Sigmoid colon (tissue), 7 donors: ENCODE results near the gene SLC12A4. TPM values are rescaled to one million over a fixed set of nuclear protein-coding genes. Genes with fewer than 3 reads are reported as not detected.
"Not testable (repeated sequence)": the region's sequence is repeated elsewhere in the genome, so short reads cannot be mapped to it uniquely, and the experiment has no call there.

Experiments used
- DNase-seq: peaks from one replicate; pipeline ENCODE4 v3.0.0-alpha.2; 2019
- H3K27ac ChIP-seq, 4 donors: fragments of 200-600 bp; sonication (generic); one replicate each; pipeline ENCODE4 v1.5.1; 2016 to 2019; ENCODE audit warnings: mild to moderate bottlenecking in 1 of 4
- H3K27me3 ChIP-seq, 3 donors: fragments of 200-600 bp; sonication (generic); one replicate each; pipeline ENCODE4 v1.5.1; 2019; ENCODE audit warnings: mild to moderate bottlenecking in 1 of 3
- H3K36me3 ChIP-seq, 4 donors: fragments of 200-600 bp; sonication (generic); one replicate each; pipeline ENCODE4 v1.5.1; 2016 to 2019
- H3K4me1 ChIP-seq, 4 donors: fragments of 200-600 bp; sonication (generic); one replicate each; pipeline ENCODE4 v1.5.1; 2017 to 2019
- H3K4me3 ChIP-seq, 4 donors: fragments of 200-600 bp; sonication (generic); one replicate each; pipeline ENCODE4 v1.5.1; 2017 to 2019; ENCODE audit warnings: mild to moderate bottlenecking in 2 of 4, moderate library complexity in 1 of 4
- H3K9me3 ChIP-seq, 4 donors: fragments of 200-600 bp in 3 of 4; sonication (generic) in 3 of 4; one replicate each; pipeline versions ENCODE4 v1.5.1 to v1.6.1; 2013 to 2019
- CTCF ChIP-seq, 4 experiments: fragments of 450-650 bp in 3 of 4; fragments of 200-600 bp in 1 of 4; IDR thresholded peaks; one replicate each; pipeline ENCODE4 v1.5.1; 2016 to 2019; ENCODE audit warnings: antibody characterized with exemption in 4 of 4, mild to moderate bottlenecking in 3 of 4, moderate library complexity in 2 of 4
- EP300 ChIP-seq, 4 donors: sonication (generic); formaldehyde crosslinking; IDR thresholded peaks; one replicate each; pipeline ENCODE4 v1.6.1; 2017; ENCODE audit warnings: antibody characterized with exemption in 4 of 4
- POLR2A ChIP-seq, 2 donors: fragments of 450-650 bp; IDR thresholded peaks; one replicate each; pipeline ENCODE4 v1.6.1; 2016; ENCODE audit warnings: antibody characterized with exemption in 2 of 2, mild to moderate bottlenecking in 2 of 2, moderate library complexity in 2 of 2
- POLR2AphosphoS5 ChIP-seq, 4 donors: sonication (generic); formaldehyde crosslinking; IDR thresholded peaks; one replicate each; pipeline ENCODE4 v1.6.1; 2017; ENCODE audit warnings: antibody characterized with exemption in 4 of 4
- WGBS, 2 donors: extraction: QIAGEN DNeasy Blood & Tissue Kit; methylation state at CpG; one replicate each; pipeline ENCODE4 v1.1.7; 2013; 5-methylcytosine and 5-hydroxymethylcytosine counted together
- intact Hi-C: fragments of 100-400 bp; cut with DNase I; formaldehyde crosslinking; loops from one replicate; pipeline ENCODE4 v1.15.1; 2023
- polyA plus RNA-seq, 3 donors: library from polyadenylated mRNA; stranded (reverse); fragments of 200-250 nt; gene quantifications; one replicate each; pipeline ENCODE4 v1.2.3, GENCODE V29; 2013
- total RNA-seq, 4 donors: library from RNA; depleted of rRNA; stranded (reverse); fragments of >200 nt; gene quantifications; one replicate each; pipeline ENCODE4 v1.1.0, GENCODE V29; 2016
- donor health status: healthy with polysubstance abuse.
- donor health status: Bipolar disorder and iron deficiency.
- donor health status: healthy.

Gene SLC12A4
- total and polyA plus RNA-seq, 7 donors = 3.0 to 77.0 (median 27.6) TPM

DNA sequence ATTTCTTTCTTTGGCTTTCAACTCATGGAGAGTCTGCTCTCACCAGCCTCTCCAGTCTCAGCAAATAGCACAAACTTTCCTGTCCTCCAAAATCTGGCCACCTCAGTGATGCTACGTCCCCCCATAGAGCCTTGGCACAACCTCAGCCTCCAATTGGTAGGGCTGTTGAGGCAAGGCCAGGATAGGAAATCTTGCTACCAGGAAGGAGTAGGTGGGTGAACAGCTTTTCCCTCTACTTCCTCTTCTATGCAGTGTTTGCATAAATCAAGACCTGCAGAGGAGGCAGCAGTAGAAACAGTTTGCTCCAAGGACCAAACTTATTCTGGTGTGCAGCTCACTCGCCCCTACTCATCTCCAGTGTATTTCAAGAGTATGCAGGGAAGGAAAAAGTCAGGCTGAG, 31.5 kb upstream of the SLC12A4 start:
- intact Hi-C loops = no loop called here
- no peaks in the 10 kb centered on the region for H3K4me1 ChIP-seq
- DNase-seq = no peak
- H3K27ac ChIP-seq = peak overlapping the region; percentile 9 to 61 (median 38)
- H3K36me3 ChIP-seq = no peaks in the 10 kb centered on the region
- WGBS, 2 donors = 43 to 67% methylated on average over 2 of the region's 2 CpGs
- no peak overlapping the region for H3K4me3 ChIP-seq
- TF ChIP-seq CTCF (IDR thresholded peaks at IDR 0.05) (no peak), POLR2A (IDR thresholded peaks at IDR 0.05) (no peak), EP300 (IDR thresholded peaks at IDR 0.05) (no peak), POLR2AphosphoS5 (IDR thresholded peaks at IDR 0.05) (no peak)
- H3K27me3 ChIP-seq = no peaks in the 10 kb centered on the region
- H3K9me3 ChIP-seq = no peaks in the 10 kb centered on the region

GRCh38 chr16:67998779-67999688, 30.6 kb upstream of the SLC12A4 start, which contains the start of gene DPEP2:
Gene DPEP2, minus strand, starts transcription at chr16:67999484. Its CDS starts 6,272 bp downstream, at chr16:67993212.
- DNase-seq, H3K4me1 ChIP-seq, H3K36me3 ChIP-seq, H3K9me3 ChIP-seq, H3K27me3 ChIP-seq, intact Hi-C loops: not testable (repeated sequence)
- WGBS, 2 donors = 44 to 70% methylated on average over 18 of the region's 18 CpGs
- Histone ChIP-seq H3K4me3 (peak within 1 kb of the TSS in 2 of 4 donors; percentile 4 to 12), H3K27ac (peak within 1 kb of the TSS; percentile 26 to 61 (median 38))
- peak in 1 of 4 donors; percentile 23 for TF ChIP-seq POLR2AphosphoS5 (IDR thresholded peaks at IDR 0.05)

GRCh38 chr16:67998231-67998778, 29.9 kb upstream of the SLC12A4 start:
- DNase-seq, intact Hi-C loops, H3K4me3 ChIP-seq, H3K36me3 ChIP-seq, H3K9me3 ChIP-seq, H3K27me3 ChIP-seq, H3K4me1 ChIP-seq, H3K27ac ChIP-seq: not testable (repeated sequence)
- WGBS, 2 donors = 92 to 97% methylated on average over 36 of the region's 36 CpGs

GRCh38 chr16:67996666-67997065, 28.2 kb upstream of the SLC12A4 start:
- Histone ChIP-seq H3K27me3 (no peaks in the 10 kb centered on the region), H3K27ac (no peak overlapping the region), H3K4me1 (peaks cover 0 to 12% (median 11%) of the 10 kb centered on the region in 4 donors), H3K4me3 (no peak overlapping the region), H3K9me3 (no peaks in the 10 kb centered on the region), H3K36me3 (no peaks in the 10 kb centered on the region)
- WGBS, 2 donors = 83 to 94% methylated on average over 5 of the region's 5 CpGs
- no peak for DNase-seq
- TF ChIP-seq CTCF (IDR thresholded peaks at IDR 0.05) (no peak), EP300 (IDR thresholded peaks at IDR 0.05) (no peak), POLR2A (IDR thresholded peaks at IDR 0.05) (no peak), POLR2AphosphoS5 (IDR thresholded peaks at IDR 0.05) (no peak)
- intact Hi-C loops = no loop called here

DNA sequence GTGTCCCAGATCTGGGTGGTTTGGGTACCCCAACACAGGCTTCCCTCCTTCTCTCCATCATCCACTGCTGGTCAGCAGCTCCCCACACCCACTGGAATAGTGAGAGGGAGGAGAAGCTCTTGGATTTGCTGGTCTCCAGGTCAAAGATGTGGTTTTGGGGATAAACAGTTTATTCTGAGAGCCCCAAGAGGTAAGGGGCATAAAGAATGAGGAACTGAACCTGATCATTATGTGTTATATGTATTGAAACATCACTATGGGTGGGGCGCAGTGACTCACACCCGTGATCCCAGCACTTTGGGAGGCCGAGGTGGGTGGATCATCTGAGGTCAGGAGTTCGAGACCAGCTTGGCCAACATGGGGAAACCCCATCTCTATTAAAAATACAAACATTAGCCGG, 27.0 kb upstream of the SLC12A4 start:
- Histone ChIP-seq H3K4me3 (no peak overlapping the region), H3K4me1 (peaks cover 0 to 12% (median 11%) of the 10 kb centered on the region in 4 donors), H3K27ac (no peak overlapping the region), H3K36me3 (no peaks in the 10 kb centered on the region), H3K9me3 (no peaks in the 10 kb centered on the region), H3K27me3 (no peaks in the 10 kb centered on the region)
- TF ChIP-seq POLR2A (IDR thresholded peaks at IDR 0.05) = no peak
- TF ChIP-seq CTCF (IDR thresholded peaks at IDR 0.05) = no peak
- TF ChIP-seq POLR2AphosphoS5 (IDR thresholded peaks at IDR 0.05) = no peak
- DNase-seq = no peak
- 41 to 55% methylated on average over 5 of the region's 5 CpGs for WGBS, 2 donors
- intact Hi-C loops = no loop called here

DNA sequence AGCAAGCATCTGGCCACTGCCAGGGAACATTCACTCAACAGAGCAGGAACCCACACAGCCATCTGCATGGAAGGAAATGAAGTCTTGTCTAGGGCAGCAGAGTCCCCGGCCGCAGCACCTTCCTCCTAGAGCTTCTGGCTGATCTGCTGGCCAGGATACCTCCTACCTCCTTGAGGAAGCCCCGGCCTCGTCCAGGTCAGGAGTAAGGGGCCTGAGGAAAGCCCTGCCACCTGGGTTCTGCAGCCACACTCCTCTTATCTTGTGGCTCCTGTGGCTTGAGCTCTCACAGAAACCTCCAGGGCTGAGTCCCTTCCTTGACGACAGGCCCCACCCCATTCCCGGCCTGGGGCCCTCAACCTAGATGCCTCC, 25.6 kb upstream of the SLC12A4 start:
- H3K36me3 ChIP-seq, H3K4me3 ChIP-seq, H3K27me3 ChIP-seq, DNase-seq, H3K9me3 ChIP-seq: not testable (repeated sequence)
- H3K27ac ChIP-seq = peak overlapping the region; percentile 46 to 60 (median 48)
- WGBS, 2 donors = 43 to 79% methylated on average over 6 of the region's 6 CpGs
- intact Hi-C loops = loop anchor here (5.0 kb wide), 1 partner anchor 48 kb away; no protein-coding TSS in a partner anchor
- H3K4me1 ChIP-seq = peaks cover 0 to 12% (median 11%) of the 10 kb centered on the region in 4 donors
